SK-N-MC (cell line): ENCODE results near the gene JUN.
A peak's percentile ranks its signal among the peaks of the same experiment; 100 is the strongest.

Experiments used
- DNase-seq: peaks from one replicate; pipeline ENCODE4 v3.0.0-alpha.2; 2011; ENCODE audit warnings: low read depth, low spot score
- H3K27ac ChIP-seq: fragments of 200-600 bp; sonication (generic); 2 replicates; pipeline ENCODE4 v1.5.1; 2016; ENCODE audit warnings: mixed run types
- H3K36me3 ChIP-seq: fragments of 200-600 bp; sonication (generic); 2 replicates; pipeline ENCODE4 v1.6.1; 2017; ENCODE audit warnings: antibody characterized with exemption, low read length, mixed read lengths; ENCODE audit not compliant: insufficient read depth
- H3K4me3 ChIP-seq: fragments of 200-600 bp; sonication (generic); 2 replicates; pipeline ENCODE4 v1.5.1; 2016
- H3K9ac ChIP-seq: fragments of 200-600 bp; sonication (generic); 2 replicates; pipeline ENCODE4 v1.8.0; 2017; ENCODE audit warnings: mixed run types, mixed read lengths; ENCODE audit not compliant: insufficient read length
- H3K9me3 ChIP-seq: fragments of 200-600 bp; sonication (generic); 2 replicates; pipeline ENCODE4 v1.6.1; 2017; ENCODE audit warnings: low read depth, mild to moderate bottlenecking, antibody characterized with exemption, low read length, moderate library complexity, mixed read lengths
- EZH2 ChIP-seq: fragments of 200-600 bp; sonication (generic); IDR thresholded peaks from one replicate; pipeline ENCODE4 v1.6.1; 2017; ENCODE audit warnings: antibody characterized with exemption
- FOXP2 ChIP-seq: optimal IDR thresholded peaks from 2 replicates; pipeline ENCODE3; 2011; ENCODE audit warnings: mild to moderate bottlenecking, moderate library complexity; ENCODE audit not compliant: insufficient read depth; ENCODE audit errors: extremely low read length, control extremely low read depth
- POLR2AphosphoS5 ChIP-seq: IDR thresholded peaks from 2 replicates; pipeline ENCODE4 v1.6.1; 2012; ENCODE audit warnings: mild to moderate bottlenecking, low read depth, low read length, borderline replicate concordance

The JUN gene

GRCh38 chr1:58818075-58818474 is 34.2 kb upstream of the JUN start:
- Histone ChIP-seq H3K9me3 (no peaks in the 10 kb centered on the region), H3K9ac (no peak overlapping the region), H3K4me3 (no peak overlapping the region), H3K36me3 (no peaks in the 10 kb centered on the region), H3K27ac (no peak overlapping the region)
- TF ChIP-seq POLR2AphosphoS5 (no peak), FOXP2 (no peak), EZH2 (no peak)
- DNase-seq = no peak

GRCh38 chr1:58816747-58817221 is 32.9 kb upstream of the JUN start:
- H3K4me3 ChIP-seq = peak overlapping the region; percentile 83
- DNase-seq = no peak

GRCh38 chr1:58816072-58816746 is 32.4 kb upstream of the JUN start:
- no peaks in the 10 kb centered on the region for H3K9me3 ChIP-seq
- peak overlapping the region; percentile 83 for H3K4me3 ChIP-seq
- no peak overlapping the region for H3K27ac ChIP-seq
- H3K9ac ChIP-seq = peak overlapping the region; percentile 84
- H3K36me3 ChIP-seq = no peaks in the 10 kb centered on the region
- TF ChIP-seq POLR2AphosphoS5 = peak; percentile 27; the same call in 1 of the 2 replicates
- no peak for TF ChIP-seq FOXP2
- no peak for TF ChIP-seq EZH2
- no peak for DNase-seq

More at GRCh38 chr1:58816747-58817221, 32.9 kb upstream of the JUN start:
- Histone ChIP-seq H3K36me3 (no peaks in the 10 kb centered on the region), H3K27ac (no peak overlapping the region), H3K9me3 (no peaks in the 10 kb centered on the region), H3K9ac (peak overlapping the region; percentile 84)
- no peak for TF ChIP-seq EZH2
- TF ChIP-seq FOXP2 = no peak
- TF ChIP-seq POLR2AphosphoS5 = no peak

- Histone ChIP-seq H3K9ac (peak overlapping the region; percentile 84), H3K27ac (no peak overlapping the region), H3K4me3 (peak overlapping the region; percentile 83), H3K9me3 (no peaks in the 10 kb centered on the region), H3K36me3 (no peaks in the 10 kb centered on the region)
- no peak for DNase-seq
- no peak for TF ChIP-seq EZH2
- TF ChIP-seq FOXP2 = no peak
- no peak for TF ChIP-seq POLR2AphosphoS5
Measured at GRCh38 chr1:58815686-58816071, 31.8 kb upstream of the JUN start.

GRCh38 chr1:58815069-58815685 is 31.3 kb upstream of the JUN start:
- Histone ChIP-seq H3K9me3 (no peaks in the 10 kb centered on the region), H3K4me3 (peak overlapping the region; percentile 83; the same call in 1 of the 2 replicates), H3K36me3 (no peaks in the 10 kb centered on the region), H3K9ac (no peak overlapping the region), H3K27ac (no peak overlapping the region)
- no peak for DNase-seq
- TF ChIP-seq FOXP2 = no peak
- TF ChIP-seq POLR2AphosphoS5 = no peak
- TF ChIP-seq EZH2 = no peak

GRCh38 chr1:58814251-58815068 is 30.6 kb upstream of the JUN start:
- Histone ChIP-seq H3K27ac (no peak overlapping the region), H3K9me3 (no peaks in the 10 kb centered on the region), H3K9ac (no peak overlapping the region), H3K4me3 (no peak overlapping the region), H3K36me3 (no peaks in the 10 kb centered on the region)
- no peak for TF ChIP-seq FOXP2
- no peak for TF ChIP-seq POLR2AphosphoS5
- TF ChIP-seq EZH2 = no peak
- DNase-seq = no peak

- TF ChIP-seq FOXP2 = no peak
- no peak for TF ChIP-seq POLR2AphosphoS5
- TF ChIP-seq EZH2 = no peak
- DNase-seq = no peak
- H3K9me3 ChIP-seq = no peaks in the 10 kb centered on the region
- no peak overlapping the region for H3K4me3 ChIP-seq
- H3K27ac ChIP-seq = no peak overlapping the region
- H3K36me3 ChIP-seq = no peaks in the 10 kb centered on the region
- no peak overlapping the region for H3K9ac ChIP-seq
Measured at GRCh38 chr1:58813801-58814200, 30.0 kb upstream of the JUN start.

GRCh38 chr1:58813361-58813760 is 29.5 kb upstream of the JUN start:
- TF ChIP-seq EZH2 (no peak), FOXP2 (no peak), POLR2AphosphoS5 (no peak)
- Histone ChIP-seq H3K4me3 (no peak overlapping the region), H3K9me3 (no peaks in the 10 kb centered on the region), H3K9ac (no peak overlapping the region), H3K27ac (no peak overlapping the region), H3K36me3 (no peaks in the 10 kb centered on the region)
- no peak for DNase-seq
